Uterus (tissue), 2 donors: Measurements from ENCODE around the gene ASPA.

Source experiments
- CTCF ChIP-seq, 4 experiments: fragments of 200-600 bp in 2 of 4; fragments of 450-650 bp in 2 of 4; sonication (generic) in 2 of 4; IDR thresholded peaks; one replicate each; pipeline ENCODE4 v1.5.1; 2016 to 2019; ENCODE audit warnings: antibody characterized with exemption in 4 of 4, mild to moderate bottlenecking in 2 of 4, moderate library complexity in 1 of 4
- POLR2A ChIP-seq, 2 donors: fragments of 450-650 bp; IDR thresholded peaks; one replicate each; pipeline ENCODE4 v1.6.1; 2016; ENCODE audit warnings: antibody characterized with exemption in 2 of 2, mild to moderate bottlenecking in 1 of 2, moderate library complexity in 1 of 2

GRCh38 chr17:3542410-3543088 is 66.8 kb downstream of the ASPA start:
- no peak for TF ChIP-seq CTCF (IDR thresholded peaks at IDR 0.05)
- no peak for TF ChIP-seq POLR2A (IDR thresholded peaks at IDR 0.05)
